IMR-90 (cell line): Measurements from ENCODE around the gene PLXNA4.

Source experiments
- RAD21 ChIP-seq: IDR thresholded peaks from 2 replicates; pipeline ENCODE4 v1.6.1; 2012; ENCODE audit warnings: low read length, improper control_type of control experiment
- SMC3 ChIP-seq: fragments of 150-350 bp; IDR thresholded peaks from 2 replicates; pipeline ENCODE4 v1.6.1; 2016; ENCODE audit warnings: low read depth, mild to moderate bottlenecking, antibody characterized with exemption, low read length, moderate library complexity
- USF2 ChIP-seq: fragments of 150-350 bp; IDR thresholded peaks from 2 replicates; pipeline ENCODE4 v1.6.1; 2017; ENCODE audit warnings: mild to moderate bottlenecking, antibody characterized with exemption, low read length, low read depth
- TF ChIP-seq, protein P1 (sequence below): conservative IDR thresholded peaks from 2 replicates; pipeline ENCODE4 v1.5.1; 2012; ENCODE audit warnings: mild to moderate bottlenecking, low read depth, low read length, improper control_type of control experiment

DNA sequence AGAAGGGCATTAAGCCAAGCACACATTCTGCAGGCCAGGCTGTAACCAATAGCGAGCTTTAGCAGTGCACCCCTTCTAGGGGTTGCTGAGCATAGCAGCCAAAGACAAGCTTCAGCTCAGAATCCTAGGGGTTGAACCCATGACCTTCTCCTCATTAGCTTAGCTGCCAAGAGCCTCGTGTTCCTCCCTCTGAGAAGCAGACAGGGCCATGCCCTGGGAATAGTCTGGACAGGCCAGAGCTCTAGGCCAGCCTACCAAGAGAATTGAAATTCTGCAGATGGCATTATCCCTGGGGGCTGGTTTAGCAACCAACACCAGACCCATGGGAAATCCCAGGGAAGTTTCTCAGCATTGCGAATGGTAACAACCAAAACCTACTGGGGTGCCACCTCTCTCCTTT is 77.2 kb downstream of the PLXNA4 start:
- TF ChIP-seq, protein P1, sequence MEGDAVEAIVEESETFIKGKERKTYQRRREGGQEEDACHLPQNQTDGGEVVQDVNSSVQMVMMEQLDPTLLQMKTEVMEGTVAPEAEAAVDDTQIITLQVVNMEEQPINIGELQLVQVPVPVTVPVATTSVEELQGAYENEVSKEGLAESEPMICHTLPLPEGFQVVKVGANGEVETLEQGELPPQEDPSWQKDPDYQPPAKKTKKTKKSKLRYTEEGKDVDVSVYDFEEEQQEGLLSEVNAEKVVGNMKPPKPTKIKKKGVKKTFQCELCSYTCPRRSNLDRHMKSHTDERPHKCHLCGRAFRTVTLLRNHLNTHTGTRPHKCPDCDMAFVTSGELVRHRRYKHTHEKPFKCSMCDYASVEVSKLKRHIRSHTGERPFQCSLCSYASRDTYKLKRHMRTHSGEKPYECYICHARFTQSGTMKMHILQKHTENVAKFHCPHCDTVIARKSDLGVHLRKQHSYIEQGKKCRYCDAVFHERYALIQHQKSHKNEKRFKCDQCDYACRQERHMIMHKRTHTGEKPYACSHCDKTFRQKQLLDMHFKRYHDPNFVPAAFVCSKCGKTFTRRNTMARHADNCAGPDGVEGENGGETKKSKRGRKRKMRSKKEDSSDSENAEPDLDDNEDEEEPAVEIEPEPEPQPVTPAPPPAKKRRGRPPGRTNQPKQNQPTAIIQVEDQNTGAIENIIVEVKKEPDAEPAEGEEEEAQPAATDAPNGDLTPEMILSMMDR = no peak
- no peak for TF ChIP-seq USF2
- TF ChIP-seq RAD21 = no peak
- TF ChIP-seq SMC3 = no peak
